Measurements from ENCODE around the gene CSMD2.

- TF ChIP-seq POLR2A (IDR thresholded peaks at IDR 0.05) (no peak), CTCF (IDR thresholded peaks at IDR 0.05) (no peak)
Measured at GRCh38 chr1:34049477-34049876, 115.6 kb downstream of the CSMD2 start.
